Uterus (tissue), 2 donors: ENCODE data around the gene CDK15.

Experiments used
- POLR2A ChIP-seq, 2 donors: fragments of 450-650 bp; IDR thresholded peaks; one replicate each; pipeline ENCODE4 v1.6.1; 2016; ENCODE audit warnings: antibody characterized with exemption in 2 of 2, mild to moderate bottlenecking in 1 of 2, moderate library complexity in 1 of 2
- TF ChIP-seq, protein P1 (sequence below), 4 experiments: fragments of 200-600 bp in 2 of 4; fragments of 450-650 bp in 2 of 4; sonication (generic) in 2 of 4; IDR thresholded peaks; one replicate each; pipeline ENCODE4 v1.5.1; 2016 to 2019; ENCODE audit warnings: antibody characterized with exemption in 4 of 4, mild to moderate bottlenecking in 2 of 4, moderate library complexity in 1 of 4

- TF ChIP-seq, protein P1, sequence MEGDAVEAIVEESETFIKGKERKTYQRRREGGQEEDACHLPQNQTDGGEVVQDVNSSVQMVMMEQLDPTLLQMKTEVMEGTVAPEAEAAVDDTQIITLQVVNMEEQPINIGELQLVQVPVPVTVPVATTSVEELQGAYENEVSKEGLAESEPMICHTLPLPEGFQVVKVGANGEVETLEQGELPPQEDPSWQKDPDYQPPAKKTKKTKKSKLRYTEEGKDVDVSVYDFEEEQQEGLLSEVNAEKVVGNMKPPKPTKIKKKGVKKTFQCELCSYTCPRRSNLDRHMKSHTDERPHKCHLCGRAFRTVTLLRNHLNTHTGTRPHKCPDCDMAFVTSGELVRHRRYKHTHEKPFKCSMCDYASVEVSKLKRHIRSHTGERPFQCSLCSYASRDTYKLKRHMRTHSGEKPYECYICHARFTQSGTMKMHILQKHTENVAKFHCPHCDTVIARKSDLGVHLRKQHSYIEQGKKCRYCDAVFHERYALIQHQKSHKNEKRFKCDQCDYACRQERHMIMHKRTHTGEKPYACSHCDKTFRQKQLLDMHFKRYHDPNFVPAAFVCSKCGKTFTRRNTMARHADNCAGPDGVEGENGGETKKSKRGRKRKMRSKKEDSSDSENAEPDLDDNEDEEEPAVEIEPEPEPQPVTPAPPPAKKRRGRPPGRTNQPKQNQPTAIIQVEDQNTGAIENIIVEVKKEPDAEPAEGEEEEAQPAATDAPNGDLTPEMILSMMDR (IDR thresholded peaks at IDR 0.05) = no peak
- TF ChIP-seq POLR2A (IDR thresholded peaks at IDR 0.05) = no peak
Observed at GRCh38 chr2:201937343-201937742, 131.0 kb downstream of the CDK15 start.
